H9 (cell line): ENCODE results near the gene PKP1. TPM values are rescaled to one million over a fixed set of nuclear protein-coding genes. Genes with fewer than 3 reads are reported as not detected.

Experiments
- DNase-seq: peaks from one replicate; pipeline ENCODE4 v3.0.0-alpha.2; 2017
- H2AFZ ChIP-seq: one replicate; pipeline ENCODE4 v1.6.1; 2013; ENCODE audit warnings: mild to moderate bottlenecking, low read length, control low read depth, moderate library complexity
- H2AK5ac ChIP-seq: 2 replicates; pipeline ENCODE4 v1.6.1; 2013; ENCODE audit warnings: low read length, control low read depth, mixed read lengths; ENCODE audit not compliant: insufficient read length
- H2BK120ac ChIP-seq: one replicate; pipeline ENCODE4 v1.6.1; 2013; ENCODE audit warnings: low read depth, mild to moderate bottlenecking, low read length, control low read depth, inconsistent platforms; ENCODE audit not compliant: poor library complexity, severe bottlenecking
- H2BK12ac ChIP-seq: 2 replicates; pipeline ENCODE4 v1.6.1; 2013; ENCODE audit warnings: low read length, control low read depth, mixed read lengths, low read depth; ENCODE audit not compliant: insufficient read length
- H2BK15ac ChIP-seq: 2 replicates; pipeline ENCODE4 v1.6.1; 2013; ENCODE audit warnings: low read depth, low read length, control low read depth
- H2BK20ac ChIP-seq: one replicate; pipeline ENCODE4 v1.6.1; 2013; ENCODE audit warnings: low read depth, mild to moderate bottlenecking, low read length, control low read depth, inconsistent platforms; ENCODE audit not compliant: poor library complexity, severe bottlenecking
- H2BK5ac ChIP-seq: 2 replicates; pipeline ENCODE4 v1.6.1; 2013; ENCODE audit warnings: low read length, control low read depth, mixed read lengths; ENCODE audit not compliant: insufficient read length
- H3K14ac ChIP-seq: 2 replicates; pipeline ENCODE4 v1.6.1; 2013; ENCODE audit warnings: low read length, control low read depth; ENCODE audit not compliant: insufficient read depth
- H3K18ac ChIP-seq: 2 replicates; pipeline ENCODE4 v1.6.1; 2013; ENCODE audit warnings: low read depth, mild to moderate bottlenecking, mixed read lengths, low read length, control low read depth; ENCODE audit not compliant: insufficient read length
- H3K23ac ChIP-seq: 2 replicates; pipeline ENCODE4 v1.6.1; 2013; ENCODE audit warnings: low read length, control low read depth, mixed read lengths, low read depth; ENCODE audit not compliant: insufficient read length
- H3K23me2 ChIP-seq: 2 replicates; pipeline ENCODE4 v1.6.1; 2013; ENCODE audit warnings: low read depth, mild to moderate bottlenecking, mixed read lengths, low read length, control low read depth; ENCODE audit not compliant: insufficient read length, poor library complexity, severe bottlenecking
- H3K27ac ChIP-seq: 2 replicates; pipeline ENCODE4 v1.5.1; 2013; ENCODE audit warnings: low read length, control low read depth, mixed read lengths, low read depth; ENCODE audit not compliant: insufficient read length
- H3K27me3 ChIP-seq: 2 replicates; pipeline ENCODE4 v1.6.1; 2013; ENCODE audit warnings: low read length, control low read depth, inconsistent platforms; ENCODE audit not compliant: insufficient read depth
- H3K4ac ChIP-seq: 2 replicates; pipeline ENCODE4 v1.6.1; 2013; ENCODE audit warnings: low read depth, mild to moderate bottlenecking, control low read depth, inconsistent platforms, low read length, moderate library complexity
- H3K4me1 ChIP-seq: 2 replicates; pipeline ENCODE4 v1.6.1; 2013; ENCODE audit warnings: low read length, control low read depth, inconsistent platforms; ENCODE audit not compliant: insufficient read depth
- H3K4me2 ChIP-seq: 2 replicates; pipeline ENCODE4 v1.6.1; 2013; ENCODE audit warnings: low read length, control low read depth, mixed read lengths; ENCODE audit not compliant: insufficient read length, insufficient read depth
- H3K56ac ChIP-seq: 2 replicates; pipeline ENCODE4 v1.6.1; 2013; ENCODE audit warnings: low read depth, mild to moderate bottlenecking, mixed read lengths, low read length, control low read depth; ENCODE audit not compliant: insufficient read length
- H3K79me1 ChIP-seq: 2 replicates; pipeline ENCODE4 v1.6.1; 2013; ENCODE audit warnings: low read depth, mild to moderate bottlenecking, moderate library complexity, low read length, control low read depth, inconsistent platforms; ENCODE audit not compliant: insufficient read depth, poor library complexity, severe bottlenecking
- H3K79me2 ChIP-seq: 2 replicates; pipeline ENCODE4 v1.6.1; 2013; ENCODE audit warnings: low read length, control low read depth, inconsistent platforms; ENCODE audit not compliant: insufficient read depth
- H3K9ac ChIP-seq: 2 replicates; pipeline ENCODE4 v1.6.1; 2013; ENCODE audit warnings: low read length, control low read depth, mixed read lengths; ENCODE audit not compliant: insufficient read length; ENCODE audit errors: extremely low read depth
- H3K9me3 ChIP-seq: one replicate; pipeline ENCODE4 v1.6.1; 2013; ENCODE audit warnings: low read depth, low read length, inconsistent platforms; ENCODE audit not compliant: control insufficient read depth
- H3T11ph ChIP-seq: one replicate; pipeline ENCODE4 v1.6.1; 2013; ENCODE audit warnings: mild to moderate bottlenecking, low read length, control low read depth, inconsistent platforms
- H4K20me1 ChIP-seq: one replicate; pipeline ENCODE4 v1.6.1; 2013; ENCODE audit not compliant: control insufficient read depth, insufficient read length, insufficient read depth
- H4K5ac ChIP-seq: 2 replicates; pipeline ENCODE4 v1.6.1; 2013; ENCODE audit warnings: low read depth, mild to moderate bottlenecking, mixed read lengths, low read length, control low read depth; ENCODE audit not compliant: insufficient read length
- H4K8ac ChIP-seq: replicated peaks from 2 replicates; pipeline ENCODE4 v1.6.1; 2013; ENCODE audit warnings: low read length, control low read depth, mixed read lengths, low read depth; ENCODE audit not compliant: insufficient read length
- H4K91ac ChIP-seq: 2 replicates; pipeline ENCODE4 v1.6.1; 2013; ENCODE audit warnings: low read depth, mild to moderate bottlenecking, moderate library complexity, mixed read lengths, low read length, control low read depth; ENCODE audit not compliant: insufficient read length
- H3K27ac Mint-ChIP-seq, 3 experiments: 2 replicates in 2 of 3; 3 replicates in 1 of 3; pipeline ENCODE4 v1.8.0; 2020 to 2021; ENCODE audit warnings: mixed read lengths in 3 of 3, mild to moderate bottlenecking in 1 of 3, moderate library complexity in 1 of 3
- H3K27me3 Mint-ChIP-seq: 2 replicates; pipeline ENCODE4 v1.8.0; 2021; ENCODE audit warnings: low read depth, mild to moderate bottlenecking, moderate library complexity, mixed read lengths
- H3K36me3 Mint-ChIP-seq, 3 experiments: 2 replicates in 2 of 3; 3 replicates in 1 of 3; pipeline ENCODE4 v1.8.0; 2020 to 2021; ENCODE audit warnings: low read depth in 3 of 3, mixed read lengths in 3 of 3; ENCODE audit not compliant: insufficient read depth in 1 of 3
- H3K4me1 Mint-ChIP-seq, 2 experiments: 2 replicates each; pipeline ENCODE4 v1.8.0; 2020; ENCODE audit warnings: mixed read lengths in 2 of 2
- H3K4me3 Mint-ChIP-seq, 2 experiments: 2 replicates in 1 of 2; 3 replicates in 1 of 2; pipeline ENCODE4 v1.8.0; 2020 to 2021; ENCODE audit warnings: mild to moderate bottlenecking in 2 of 2, mixed read lengths in 2 of 2, moderate library complexity in 1 of 2
- H3K9me3 Mint-ChIP-seq, 2 experiments: 2 replicates in 1 of 2; 3 replicates in 1 of 2; pipeline ENCODE4 v1.8.0; 2020; ENCODE audit warnings: mild to moderate bottlenecking in 2 of 2, mixed read lengths in 2 of 2, moderate library complexity in 1 of 2
- CTCF ChIP-seq: fragments of 200-600 bp; sonication (generic); conservative IDR thresholded peaks from 3 replicates; pipeline ENCODE4 v1.8.0; 2021; ENCODE audit warnings: antibody characterized with exemption, mild to moderate bottlenecking
- WGBS: extraction: QIAGEN DNeasy Blood & Tissue Kit; methylation state at CpG from one replicate; pipeline ENCODE4 v1.1.7; 2013; ENCODE audit warnings: missing lambda C conversion rate, low lambda C conversion rate, mixed read lengths; ENCODE audit not compliant: insufficient read length; ENCODE audit errors: extremely low coverage; 5-methylcytosine and 5-hydroxymethylcytosine counted together
- total RNA-seq: library from RNA; stranded (reverse); gene quantifications from 2 replicates; pipeline ENCODE4 v1.2.1, GENCODE V29; 2021

The PKP1 gene
- total RNA-seq, 1 experiment from 2014 or later = 0.09 TPM

GRCh38 chr1:201381130-201381529 lies 97.8 kb downstream of the PKP1 start:
- no peak overlapping the region for H2BK20ac ChIP-seq
- no peak overlapping the region for H3K56ac ChIP-seq
- H4K5ac ChIP-seq = no peak overlapping the region
- no peak overlapping the region for H3K4me2 ChIP-seq
- H3K27me3 Mint-ChIP-seq = no peaks in the 10 kb centered on the region
- H3T11ph ChIP-seq = no peak overlapping the region
- H4K91ac ChIP-seq = no peak overlapping the region
- H2AK5ac ChIP-seq = no peak overlapping the region
- no peak overlapping the region for H2AFZ ChIP-seq
- H4K8ac ChIP-seq = no peak overlapping the region
- H4K20me1 ChIP-seq = no peaks in the 10 kb centered on the region
- H2BK120ac ChIP-seq = no peak overlapping the region
- H3K4me1 Mint-ChIP-seq = peaks cover 31 to 39% of the 10 kb centered on the region in 2 experiments
- H3K14ac ChIP-seq = no peak overlapping the region
- TF ChIP-seq CTCF = no peak
- no peak overlapping the region for H3K18ac ChIP-seq
- no peak overlapping the region for H3K9ac ChIP-seq
- no peaks in the 10 kb centered on the region for H3K27me3 ChIP-seq
- H3K4ac ChIP-seq = no peak overlapping the region
- H3K4me3 Mint-ChIP-seq = no peak overlapping the region
- H3K23ac ChIP-seq = no peak overlapping the region
- H3K79me1 ChIP-seq = no peaks in the 10 kb centered on the region
- no peaks in the 10 kb centered on the region for H3K23me2 ChIP-seq
- DNase-seq = no peak
- H2BK12ac ChIP-seq = no peak overlapping the region
- H3K9me3 Mint-ChIP-seq = no peaks in the 10 kb centered on the region
- peaks cover 0 to 19% (median 3%) of the 10 kb centered on the region in 3 experiments; a peak in 2 of 7 replicates for H3K36me3 Mint-ChIP-seq
- H3K27ac ChIP-seq = no peak overlapping the region
- no peaks in the 10 kb centered on the region for H3K9me3 ChIP-seq
- H3K27ac Mint-ChIP-seq = peak overlapping the region; percentile 50 to 91 (median 87); a peak in 3 of 7 replicates
- no peak overlapping the region for H2BK5ac ChIP-seq
- no peaks in the 10 kb centered on the region for H3K4me1 ChIP-seq
- no peaks in the 10 kb centered on the region for H3K79me2 ChIP-seq
- H2BK15ac ChIP-seq = no peak overlapping the region
- no CpG with 5 or more reads among the region's 7 CpGs for WGBS

Other genes starting within 250 kb of the PKP1 start
- gene CACNA1S, start 171.1 kb upstream of the PKP1 start, total RNA-seq = 0.04 TPM in 1 of 2 replicates, not detected in the other
- 0.15 and 0.31 TPM in 2 replicates for gene ASCL5, start 156.3 kb upstream of the PKP1 start, total RNA-seq
- gene TMEM9, start 129.0 kb upstream of the PKP1 start, total RNA-seq = 86.4 and 93.4 TPM in 2 replicates
- gene IGFN1, start 92.7 kb upstream of the PKP1 start, total RNA-seq = not detected in 2 replicates
- 5.9 and 8.6 TPM in 2 replicates for gene TNNT2, start 94.2 kb downstream of the PKP1 start, total RNA-seq
- gene LAD1, start 115.8 kb downstream of the PKP1 start, total RNA-seq = 29.0 and 30.1 TPM in 2 replicates
- gene TNNI1, start 138.2 kb downstream of the PKP1 start, total RNA-seq = 0.29 TPM in 1 of 2 replicates, not detected in the other
- gene PHLDA3, start 185.7 kb downstream of the PKP1 start, total RNA-seq = 53.9 and 55.0 TPM in 2 replicates
- gene CSRP1, start 223.6 kb downstream of the PKP1 start, total RNA-seq = 0.44 TPM in 2 replicates